H9 (cell line): ENCODE data around the gene CRACDL. TPM values are rescaled to one million over a fixed set of nuclear protein-coding genes. Genes with fewer than 3 reads are reported as not detected.

Source experiments
- DNase-seq: peaks from one replicate; pipeline ENCODE4 v3.0.0-alpha.2; 2017
- H2AFZ ChIP-seq: one replicate; pipeline ENCODE4 v1.6.1; 2013; ENCODE audit warnings: mild to moderate bottlenecking, low read length, control low read depth, moderate library complexity
- H2AK5ac ChIP-seq: 2 replicates; pipeline ENCODE4 v1.6.1; 2013; ENCODE audit warnings: low read length, control low read depth, mixed read lengths; ENCODE audit not compliant: insufficient read length
- H2BK120ac ChIP-seq: one replicate; pipeline ENCODE4 v1.6.1; 2013; ENCODE audit warnings: low read depth, mild to moderate bottlenecking, low read length, control low read depth, inconsistent platforms; ENCODE audit not compliant: poor library complexity, severe bottlenecking
- H2BK12ac ChIP-seq: 2 replicates; pipeline ENCODE4 v1.6.1; 2013; ENCODE audit warnings: low read length, control low read depth, mixed read lengths, low read depth; ENCODE audit not compliant: insufficient read length
- H2BK15ac ChIP-seq: 2 replicates; pipeline ENCODE4 v1.6.1; 2013; ENCODE audit warnings: low read depth, low read length, control low read depth
- H2BK20ac ChIP-seq: one replicate; pipeline ENCODE4 v1.6.1; 2013; ENCODE audit warnings: low read depth, mild to moderate bottlenecking, low read length, control low read depth, inconsistent platforms; ENCODE audit not compliant: poor library complexity, severe bottlenecking
- H2BK5ac ChIP-seq: 2 replicates; pipeline ENCODE4 v1.6.1; 2013; ENCODE audit warnings: low read length, control low read depth, mixed read lengths; ENCODE audit not compliant: insufficient read length
- H3K14ac ChIP-seq: 2 replicates; pipeline ENCODE4 v1.6.1; 2013; ENCODE audit warnings: low read length, control low read depth; ENCODE audit not compliant: insufficient read depth
- H3K18ac ChIP-seq: 2 replicates; pipeline ENCODE4 v1.6.1; 2013; ENCODE audit warnings: low read depth, mild to moderate bottlenecking, mixed read lengths, low read length, control low read depth; ENCODE audit not compliant: insufficient read length
- H3K23ac ChIP-seq: 2 replicates; pipeline ENCODE4 v1.6.1; 2013; ENCODE audit warnings: low read length, control low read depth, mixed read lengths, low read depth; ENCODE audit not compliant: insufficient read length
- H3K23me2 ChIP-seq: 2 replicates; pipeline ENCODE4 v1.6.1; 2013; ENCODE audit warnings: low read depth, mild to moderate bottlenecking, mixed read lengths, low read length, control low read depth; ENCODE audit not compliant: insufficient read length, poor library complexity, severe bottlenecking
- H3K27ac ChIP-seq: 2 replicates; pipeline ENCODE4 v1.5.1; 2013; ENCODE audit warnings: low read length, control low read depth, mixed read lengths, low read depth; ENCODE audit not compliant: insufficient read length
- H3K27me3 ChIP-seq: 2 replicates; pipeline ENCODE4 v1.6.1; 2013; ENCODE audit warnings: low read length, control low read depth, inconsistent platforms; ENCODE audit not compliant: insufficient read depth
- H3K4ac ChIP-seq: 2 replicates; pipeline ENCODE4 v1.6.1; 2013; ENCODE audit warnings: low read depth, mild to moderate bottlenecking, control low read depth, inconsistent platforms, low read length, moderate library complexity
- H3K4me1 ChIP-seq: 2 replicates; pipeline ENCODE4 v1.6.1; 2013; ENCODE audit warnings: low read length, control low read depth, inconsistent platforms; ENCODE audit not compliant: insufficient read depth
- H3K4me2 ChIP-seq: 2 replicates; pipeline ENCODE4 v1.6.1; 2013; ENCODE audit warnings: low read length, control low read depth, mixed read lengths; ENCODE audit not compliant: insufficient read length, insufficient read depth
- H3K56ac ChIP-seq: 2 replicates; pipeline ENCODE4 v1.6.1; 2013; ENCODE audit warnings: low read depth, mild to moderate bottlenecking, mixed read lengths, low read length, control low read depth; ENCODE audit not compliant: insufficient read length
- H3K79me1 ChIP-seq: 2 replicates; pipeline ENCODE4 v1.6.1; 2013; ENCODE audit warnings: low read depth, mild to moderate bottlenecking, moderate library complexity, low read length, control low read depth, inconsistent platforms; ENCODE audit not compliant: insufficient read depth, poor library complexity, severe bottlenecking
- H3K79me2 ChIP-seq: 2 replicates; pipeline ENCODE4 v1.6.1; 2013; ENCODE audit warnings: low read length, control low read depth, inconsistent platforms; ENCODE audit not compliant: insufficient read depth
- H3K9ac ChIP-seq: 2 replicates; pipeline ENCODE4 v1.6.1; 2013; ENCODE audit warnings: low read length, control low read depth, mixed read lengths; ENCODE audit not compliant: insufficient read length; ENCODE audit errors: extremely low read depth
- H3K9me3 ChIP-seq: one replicate; pipeline ENCODE4 v1.6.1; 2013; ENCODE audit warnings: low read depth, low read length, inconsistent platforms; ENCODE audit not compliant: control insufficient read depth
- H3T11ph ChIP-seq: one replicate; pipeline ENCODE4 v1.6.1; 2013; ENCODE audit warnings: mild to moderate bottlenecking, low read length, control low read depth, inconsistent platforms
- H4K20me1 ChIP-seq: one replicate; pipeline ENCODE4 v1.6.1; 2013; ENCODE audit not compliant: control insufficient read depth, insufficient read length, insufficient read depth
- H4K5ac ChIP-seq: 2 replicates; pipeline ENCODE4 v1.6.1; 2013; ENCODE audit warnings: low read depth, mild to moderate bottlenecking, mixed read lengths, low read length, control low read depth; ENCODE audit not compliant: insufficient read length
- H4K8ac ChIP-seq: replicated peaks from 2 replicates; pipeline ENCODE4 v1.6.1; 2013; ENCODE audit warnings: low read length, control low read depth, mixed read lengths, low read depth; ENCODE audit not compliant: insufficient read length
- H4K91ac ChIP-seq: 2 replicates; pipeline ENCODE4 v1.6.1; 2013; ENCODE audit warnings: low read depth, mild to moderate bottlenecking, moderate library complexity, mixed read lengths, low read length, control low read depth; ENCODE audit not compliant: insufficient read length
- H3K27ac Mint-ChIP-seq, 3 experiments: 2 replicates in 2 of 3; 3 replicates in 1 of 3; pipeline ENCODE4 v1.8.0; 2020 to 2021; ENCODE audit warnings: mixed read lengths in 3 of 3, mild to moderate bottlenecking in 1 of 3, moderate library complexity in 1 of 3
- H3K27me3 Mint-ChIP-seq: 2 replicates; pipeline ENCODE4 v1.8.0; 2021; ENCODE audit warnings: low read depth, mild to moderate bottlenecking, moderate library complexity, mixed read lengths
- H3K36me3 Mint-ChIP-seq, 3 experiments: 2 replicates in 2 of 3; 3 replicates in 1 of 3; pipeline ENCODE4 v1.8.0; 2020 to 2021; ENCODE audit warnings: low read depth in 3 of 3, mixed read lengths in 3 of 3; ENCODE audit not compliant: insufficient read depth in 1 of 3
- H3K4me1 Mint-ChIP-seq, 2 experiments: 2 replicates each; pipeline ENCODE4 v1.8.0; 2020; ENCODE audit warnings: mixed read lengths in 2 of 2
- H3K4me3 Mint-ChIP-seq, 2 experiments: 2 replicates in 1 of 2; 3 replicates in 1 of 2; pipeline ENCODE4 v1.8.0; 2020 to 2021; ENCODE audit warnings: mild to moderate bottlenecking in 2 of 2, mixed read lengths in 2 of 2, moderate library complexity in 1 of 2
- H3K9me3 Mint-ChIP-seq, 2 experiments: 2 replicates in 1 of 2; 3 replicates in 1 of 2; pipeline ENCODE4 v1.8.0; 2020; ENCODE audit warnings: mild to moderate bottlenecking in 2 of 2, mixed read lengths in 2 of 2, moderate library complexity in 1 of 2
- CTCF ChIP-seq: fragments of 200-600 bp; sonication (generic); conservative IDR thresholded peaks from 3 replicates; pipeline ENCODE4 v1.8.0; 2021; ENCODE audit warnings: antibody characterized with exemption, mild to moderate bottlenecking
- WGBS: extraction: QIAGEN DNeasy Blood & Tissue Kit; methylation state at CpG from one replicate; pipeline ENCODE4 v1.1.7; 2013; ENCODE audit warnings: missing lambda C conversion rate, low lambda C conversion rate, mixed read lengths; ENCODE audit not compliant: insufficient read length; ENCODE audit errors: extremely low coverage; 5-methylcytosine and 5-hydroxymethylcytosine counted together
- total RNA-seq: library from RNA; stranded (reverse); gene quantifications from 2 replicates; pipeline ENCODE4 v1.2.1, GENCODE V29; 2021

The CRACDL gene
- total RNA-seq, 1 experiment from 2014 or later: 0.48 TPM

- no peak overlapping the region for H3K9ac ChIP-seq
- H2AFZ ChIP-seq: no peak overlapping the region
- no peak for DNase-seq
- H4K20me1 ChIP-seq: no peaks in the 10 kb centered on the region
- H3K79me2 ChIP-seq: no peaks in the 10 kb centered on the region
- no peak overlapping the region for H3K23ac ChIP-seq
- H3K23me2 ChIP-seq: no peaks in the 10 kb centered on the region
- no peak overlapping the region for H3K4ac ChIP-seq
- H3K18ac ChIP-seq: no peak overlapping the region
- Mint-ChIP-seq H3K27ac (no peak overlapping the region), H3K36me3 (no peaks in the 10 kb centered on the region), H3K27me3 (no peaks in the 10 kb centered on the region; the same call in 1 of the 2 replicates), H3K4me1 (no peaks in the 10 kb centered on the region), H3K4me3 (no peak overlapping the region), H3K9me3 (no peaks in the 10 kb centered on the region)
- H3K4me1 ChIP-seq: no peaks in the 10 kb centered on the region
- no peak overlapping the region for H3T11ph ChIP-seq
- no peak overlapping the region for H2AK5ac ChIP-seq
- no peak overlapping the region for H4K91ac ChIP-seq
- no peak overlapping the region for H2BK5ac ChIP-seq
- H3K79me1 ChIP-seq: no peaks in the 10 kb centered on the region
- H3K27ac ChIP-seq: no peak overlapping the region
- no peak overlapping the region for H2BK12ac ChIP-seq
- H4K8ac ChIP-seq: no peak overlapping the region
- H3K56ac ChIP-seq: no peak overlapping the region
- H2BK15ac ChIP-seq: no peak overlapping the region
- no peak overlapping the region for H2BK120ac ChIP-seq
- WGBS: no CpG with 5 or more reads among the region's 6 CpGs
- no peak overlapping the region for H2BK20ac ChIP-seq
- H3K14ac ChIP-seq: no peak overlapping the region
- H4K5ac ChIP-seq: no peak overlapping the region
- TF ChIP-seq CTCF: no peak
- H3K4me2 ChIP-seq: no peak overlapping the region
- no peaks in the 10 kb centered on the region for H3K9me3 ChIP-seq
- no peaks in the 10 kb centered on the region for H3K27me3 ChIP-seq
These were observed 176.0 kb downstream of the CRACDL start for GRCh38 chr2:98759827-98760625.
